Colonic mucosa (tissue), 4 donors: ENCODE measurements around the gene P3H1. TPM values are rescaled to one million over a fixed set of nuclear protein-coding genes. Genes with fewer than 3 reads are reported as not detected.

ENCODE experiments used
- DNase-seq: peaks from one replicate; pipeline ENCODE4 v3.0.0-alpha.2; 2020
- H3K27ac ChIP-seq: fragments of 200-600 bp; one replicate; pipeline ENCODE4 v1.8.0; 2021
- H3K27me3 ChIP-seq: fragments of 200-600 bp; one replicate; pipeline ENCODE4 v1.8.0; 2021
- H3K36me3 ChIP-seq: fragments of 200-600 bp; one replicate; pipeline ENCODE4 v1.8.0; 2021
- H3K4me1 ChIP-seq: fragments of 200-600 bp; one replicate; pipeline ENCODE4 v1.8.0; 2021; ENCODE audit warnings: mild to moderate bottlenecking
- H3K4me3 ChIP-seq: fragments of 200-600 bp; one replicate; pipeline ENCODE4 v1.8.0; 2021
- H3K9ac ChIP-seq, 2 donors: one replicate each; pipeline ENCODE4 v1.7.0; 2013; ENCODE audit warnings: control low read depth in 2 of 2, low read depth in 2 of 2, low read length in 2 of 2
- H3K9me3 ChIP-seq: fragments of 200-600 bp; one replicate; pipeline ENCODE4 v1.8.0; 2021
- intact Hi-C: fragments of 100-400 bp; cut with DNase I; formaldehyde crosslinking; loops from one replicate; pipeline ENCODE4 v1.14.1; 2022
- total RNA-seq, 2 donors: library from RNA; stranded (reverse); fragmentation: NEBNext Ultra II Directional in 1 of 2; extraction: Animal tissue kit (Norgen Biotek cat#: 25700) in 1 of 2; gene quantifications; one replicate each; pipeline ENCODE4 v1.2.1, GENCODE V29; 2021
- TF ChIP-seq, protein P1 (sequence below): fragments of 200-600 bp; IDR thresholded peaks from one replicate; pipeline ENCODE4 v1.8.0; 2022; ENCODE audit warnings: antibody characterized with exemption, mild to moderate bottlenecking
- donor health status: healthy.
- donor health status: DM: no; HTN: no; CAD: no.
- donor health status: DM: no; HTN: no; CAD: no.

Gene P3H1
- total RNA-seq, 2 donors from 2014 or later, result 11.7 to 19.1 TPM

DNA sequence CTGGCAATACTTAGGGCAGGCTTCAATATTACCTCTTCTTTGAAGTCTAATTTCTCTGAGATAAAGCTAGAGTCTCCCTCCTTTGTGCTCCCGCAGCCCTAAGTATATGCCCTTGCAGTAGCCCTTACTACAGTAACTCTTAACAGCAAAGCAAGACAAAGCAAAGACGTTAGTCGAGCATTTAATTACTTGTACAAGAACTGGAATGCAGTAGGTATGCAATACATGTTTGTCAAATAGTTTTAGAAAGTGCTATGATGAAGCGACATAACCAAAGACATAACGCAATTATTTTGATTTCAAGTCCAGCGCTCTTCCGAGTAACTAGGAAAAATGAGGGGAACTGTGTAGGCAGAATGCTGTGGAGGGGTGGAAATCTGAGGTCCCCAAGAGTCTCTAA lies 1.6 kb downstream of the P3H1 start:
- intact Hi-C loops, result loop anchor here (5.0 kb wide), 1 partner anchor 52 kb away; the partner anchor contains the start of genes ERMAP and SVBP
- no peak for DNase-seq
- Histone ChIP-seq H3K9ac (peak overlapping the region in 1 of 2 donors; percentile 83), H3K27me3 (no peaks in the 10 kb centered on the region), H3K36me3 (no peaks in the 10 kb centered on the region), H3K27ac (no peak overlapping the region), H3K9me3 (no peaks in the 10 kb centered on the region), H3K4me3 (peak overlapping the region; percentile 99), H3K4me1 (no peaks in the 10 kb centered on the region)
- TF ChIP-seq, protein P1, sequence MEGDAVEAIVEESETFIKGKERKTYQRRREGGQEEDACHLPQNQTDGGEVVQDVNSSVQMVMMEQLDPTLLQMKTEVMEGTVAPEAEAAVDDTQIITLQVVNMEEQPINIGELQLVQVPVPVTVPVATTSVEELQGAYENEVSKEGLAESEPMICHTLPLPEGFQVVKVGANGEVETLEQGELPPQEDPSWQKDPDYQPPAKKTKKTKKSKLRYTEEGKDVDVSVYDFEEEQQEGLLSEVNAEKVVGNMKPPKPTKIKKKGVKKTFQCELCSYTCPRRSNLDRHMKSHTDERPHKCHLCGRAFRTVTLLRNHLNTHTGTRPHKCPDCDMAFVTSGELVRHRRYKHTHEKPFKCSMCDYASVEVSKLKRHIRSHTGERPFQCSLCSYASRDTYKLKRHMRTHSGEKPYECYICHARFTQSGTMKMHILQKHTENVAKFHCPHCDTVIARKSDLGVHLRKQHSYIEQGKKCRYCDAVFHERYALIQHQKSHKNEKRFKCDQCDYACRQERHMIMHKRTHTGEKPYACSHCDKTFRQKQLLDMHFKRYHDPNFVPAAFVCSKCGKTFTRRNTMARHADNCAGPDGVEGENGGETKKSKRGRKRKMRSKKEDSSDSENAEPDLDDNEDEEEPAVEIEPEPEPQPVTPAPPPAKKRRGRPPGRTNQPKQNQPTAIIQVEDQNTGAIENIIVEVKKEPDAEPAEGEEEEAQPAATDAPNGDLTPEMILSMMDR, result no peak

DNA sequence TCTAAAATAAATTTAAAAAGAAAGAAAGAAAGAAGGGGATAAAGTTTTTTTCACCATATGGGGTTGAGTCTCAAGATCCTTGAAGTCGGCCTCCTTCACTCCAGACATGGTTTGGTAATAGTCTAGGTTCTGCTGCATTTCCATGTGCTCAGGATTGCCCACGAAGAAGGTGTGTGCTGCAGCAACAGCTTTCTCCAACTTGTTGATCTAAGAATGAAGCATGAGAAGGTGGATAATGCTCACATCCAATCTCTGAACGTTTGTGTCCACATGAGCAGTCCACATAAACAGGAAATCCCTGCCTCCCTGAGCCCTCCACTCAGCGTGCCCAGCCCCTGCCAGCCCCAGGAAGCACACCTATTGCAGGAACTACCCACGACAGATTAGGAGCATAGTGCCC lies 4.6 kb downstream of the P3H1 start:
- no peaks in the 10 kb centered on the region for H3K36me3 ChIP-seq
- TF ChIP-seq, protein P1, result no peak
- intact Hi-C loops, result no loop called here
- no peaks in the 10 kb centered on the region for H3K4me1 ChIP-seq
- H3K27ac ChIP-seq, result no peak overlapping the region
- no peak overlapping the region for H3K4me3 ChIP-seq
- H3K9ac ChIP-seq, result no peak overlapping the region
- no peak for DNase-seq
- no peaks in the 10 kb centered on the region for H3K27me3 ChIP-seq
- H3K9me3 ChIP-seq, result no peaks in the 10 kb centered on the region

DNA sequence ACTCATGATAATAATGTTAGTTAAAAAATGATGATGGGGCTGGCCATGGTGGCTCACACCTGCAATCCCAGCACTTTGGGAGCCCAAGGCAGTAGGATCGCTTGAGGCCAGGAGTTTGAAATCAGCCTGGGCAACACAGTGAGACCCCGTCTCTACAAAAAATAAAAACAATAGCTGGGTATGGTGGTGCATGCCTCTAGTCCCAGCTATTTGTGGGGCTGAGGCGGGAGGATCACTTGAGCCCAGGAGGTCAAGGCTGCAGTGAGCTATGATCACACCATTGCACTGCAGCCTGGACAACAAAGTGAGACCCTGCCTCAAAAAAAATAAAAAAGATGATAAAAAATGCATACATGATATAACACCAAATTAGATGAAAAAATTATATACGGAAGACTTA lies 5.3 kb downstream of the P3H1 start:
- TF ChIP-seq, protein P1, result no peak
- intact Hi-C loops, result no loop called here
- no peaks in the 10 kb centered on the region for H3K9me3 ChIP-seq
- no peak overlapping the region for H3K4me3 ChIP-seq
- no peaks in the 10 kb centered on the region for H3K36me3 ChIP-seq
- no peak for DNase-seq
- H3K4me1 ChIP-seq, result no peaks in the 10 kb centered on the region
- no peak overlapping the region for H3K27ac ChIP-seq
- no peak overlapping the region for H3K9ac ChIP-seq
- H3K27me3 ChIP-seq, result no peaks in the 10 kb centered on the region

DNA sequence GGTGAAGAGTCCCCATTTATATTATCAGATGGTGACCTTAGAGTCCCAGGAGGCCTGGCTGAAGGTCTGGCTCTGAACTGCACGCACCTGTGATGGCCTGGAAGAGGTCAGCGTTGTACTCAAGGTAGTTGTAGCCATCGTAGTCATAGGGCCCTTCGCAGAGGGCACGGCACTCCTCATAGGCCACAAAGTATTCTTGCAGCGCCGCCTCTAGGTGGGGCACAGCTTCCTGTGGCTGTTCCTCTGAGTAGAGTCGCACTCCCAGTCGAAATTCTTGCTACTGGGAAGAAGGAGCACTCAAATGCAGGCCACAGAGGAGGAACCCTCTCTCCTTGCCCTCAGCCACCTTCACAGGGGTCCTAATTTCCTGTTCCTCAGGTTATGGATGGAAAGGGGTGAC lies 7.7 kb downstream of the P3H1 start:
- Histone ChIP-seq H3K9me3 (no peaks in the 10 kb centered on the region), H3K27me3 (no peaks in the 10 kb centered on the region), H3K36me3 (no peaks in the 10 kb centered on the region), H3K4me1 (no peaks in the 10 kb centered on the region), H3K4me3 (no peak overlapping the region), H3K27ac (no peak overlapping the region), H3K9ac (no peak overlapping the region)
- TF ChIP-seq, protein P1, result no peak
- intact Hi-C loops, result no loop called here
- no peak for DNase-seq

DNA sequence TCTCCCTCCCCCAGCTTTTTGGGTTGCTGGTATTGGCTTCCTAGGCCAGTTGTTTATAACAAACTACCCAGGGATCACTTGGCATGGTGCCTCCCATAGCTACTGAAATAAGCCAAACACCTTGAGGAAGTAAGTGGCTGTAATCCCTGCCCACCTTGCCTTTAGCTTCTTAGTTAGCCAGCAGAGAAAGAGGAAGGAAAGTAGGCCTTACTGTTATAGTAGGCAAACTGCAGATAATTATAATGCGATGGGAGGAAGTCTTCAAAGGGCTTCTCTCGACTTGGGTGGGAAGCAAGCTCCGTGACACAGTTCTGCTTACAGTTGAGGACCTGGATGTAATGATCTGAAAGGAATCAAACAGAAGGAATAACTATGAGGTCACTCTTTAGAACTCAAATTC lies 8.2 kb downstream of the P3H1 start:
- TF ChIP-seq, protein P1, result no peak
- H3K27ac ChIP-seq, result no peak overlapping the region
- no peaks in the 10 kb centered on the region for H3K9me3 ChIP-seq
- intact Hi-C loops, result no loop called here
- no peak overlapping the region for H3K9ac ChIP-seq
- no peaks in the 10 kb centered on the region for H3K36me3 ChIP-seq
- no peak overlapping the region for H3K4me3 ChIP-seq
- no peaks in the 10 kb centered on the region for H3K27me3 ChIP-seq
- H3K4me1 ChIP-seq, result no peaks in the 10 kb centered on the region
- no peak for DNase-seq

DNA sequence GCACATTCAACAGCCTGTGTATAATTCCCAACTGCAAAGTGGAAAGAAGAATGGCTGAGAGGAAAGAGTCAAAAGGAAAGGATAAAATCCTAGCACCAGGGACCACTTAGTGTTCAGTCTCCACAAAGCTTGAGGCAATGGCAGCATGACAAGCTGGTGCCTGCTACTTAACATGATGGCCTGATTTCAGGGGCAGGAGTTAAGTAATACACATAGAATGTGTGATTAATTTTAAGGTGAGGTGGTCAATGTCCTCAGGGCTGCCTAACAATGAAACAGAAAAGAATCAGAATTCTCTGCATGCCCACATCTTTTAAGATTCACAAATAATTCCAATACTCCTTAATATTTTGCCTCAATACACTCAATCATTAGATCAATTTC lies 8.9 kb downstream of the P3H1 start:
- no peaks in the 10 kb centered on the region for H3K9me3 ChIP-seq
- no peaks in the 10 kb centered on the region for H3K4me1 ChIP-seq
- H3K36me3 ChIP-seq, result no peaks in the 10 kb centered on the region
- no peak overlapping the region for H3K27ac ChIP-seq
- intact Hi-C loops, result no loop called here
- no peak overlapping the region for H3K9ac ChIP-seq
- H3K4me3 ChIP-seq, result no peak overlapping the region
- TF ChIP-seq, protein P1, result no peak
- H3K27me3 ChIP-seq, result no peaks in the 10 kb centered on the region
- DNase-seq, result no peak
